GM12891 (cell line): Measurements from ENCODE around the gene MRPS23.

Source experiments
- PAX5 ChIP-seq: IDR thresholded peaks from 2 replicates; pipeline ENCODE4 v1.6.1; 2011; ENCODE audit warnings: low read length, moderate library complexity, mild to moderate bottlenecking; ENCODE audit not compliant: insufficient read depth, severe bottlenecking
- POLR2A ChIP-seq: IDR thresholded peaks from 2 replicates; pipeline ENCODE4 v1.6.1; 2011; ENCODE audit warnings: low read depth, low read length, control low read depth
- POLR2AphosphoS5 ChIP-seq: IDR thresholded peaks from 2 replicates; pipeline ENCODE4 v1.6.1; 2011; ENCODE audit warnings: low read depth, low read length, control low read depth
- SPI1 ChIP-seq: IDR thresholded peaks from 2 replicates; pipeline ENCODE4 v1.6.1; 2011; ENCODE audit warnings: low read depth, low read length, control low read depth
- TAF1 ChIP-seq: IDR thresholded peaks from 2 replicates; pipeline ENCODE4 v1.6.1; 2011; ENCODE audit warnings: low read depth, low read length, control low read depth

- no peak for TF ChIP-seq POLR2A
- TF ChIP-seq POLR2AphosphoS5, result no peak
- no peak for TF ChIP-seq TAF1
- no peak for TF ChIP-seq SPI1
- no peak for TF ChIP-seq PAX5
Measured at GRCh38 chr17:57852955-57853328, 3.1 kb upstream of the MRPS23 start.
